Fibroblast of upper back skin (primary cell): ENCODE data around the gene SPINT2.

Source experiments
- DNase-seq: peaks from one replicate; pipeline ENCODE4 v3.0.0-alpha.2; 2013

Gene SPINT2

DNA sequence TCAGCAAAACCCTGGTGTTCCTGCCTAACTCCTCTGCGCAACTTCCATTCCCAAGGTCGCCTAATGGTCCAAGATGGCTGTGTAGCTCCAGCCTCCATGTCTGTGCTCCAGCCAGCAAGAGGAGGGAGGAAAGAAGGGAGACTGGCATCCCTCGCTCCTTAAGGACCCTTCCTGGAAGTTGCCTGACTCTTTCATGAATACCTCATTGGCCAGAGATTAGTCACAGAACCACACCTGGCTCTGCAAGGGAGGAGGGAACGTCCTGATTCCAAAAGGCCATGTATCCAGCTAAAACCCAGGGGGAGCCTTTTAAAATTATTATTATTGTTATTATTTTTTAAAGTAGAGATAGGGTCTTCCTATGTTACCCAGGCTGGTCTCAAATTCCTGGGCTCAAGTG is 60.1 kb downstream of the SPINT2 start:
- no peak for DNase-seq

DNA sequence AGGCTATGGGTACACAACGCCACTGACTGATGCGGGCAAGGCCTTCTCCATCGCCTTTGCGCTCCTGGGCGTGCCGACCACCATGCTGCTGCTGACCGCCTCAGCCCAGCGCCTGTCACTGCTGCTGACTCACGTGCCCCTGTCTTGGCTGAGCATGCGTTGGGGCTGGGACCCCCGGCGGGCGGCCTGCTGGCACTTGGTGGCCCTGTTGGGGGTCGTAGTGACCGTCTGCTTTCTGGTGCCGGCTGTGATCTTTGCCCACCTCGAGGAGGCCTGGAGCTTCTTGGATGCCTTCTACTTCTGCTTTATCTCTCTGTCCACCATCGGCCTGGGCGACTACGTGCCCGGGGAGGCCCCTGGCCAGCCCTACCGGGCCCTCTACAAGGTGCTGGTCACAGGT is 62.2 kb downstream of the SPINT2 start:
- no peak for DNase-seq

DNA sequence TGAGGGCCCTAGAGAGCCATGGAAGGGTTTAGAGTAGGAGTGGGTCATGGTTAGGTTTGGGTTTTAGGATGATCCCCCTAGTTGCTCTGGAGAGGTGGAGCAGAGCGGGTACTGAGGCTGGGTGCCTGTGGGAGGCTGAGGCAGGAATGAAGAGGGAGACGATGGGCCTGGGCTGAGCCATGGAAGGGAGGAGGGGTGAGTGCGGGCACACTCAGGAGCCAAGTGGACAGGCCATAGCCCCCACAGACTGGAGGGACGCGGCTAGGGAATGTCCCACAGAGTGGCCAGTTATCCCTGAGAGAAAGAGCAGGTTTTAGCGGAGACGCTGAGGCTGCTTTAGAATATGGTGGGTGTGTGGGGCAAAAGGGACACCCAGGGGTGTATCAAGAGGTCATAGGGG is 65.3 kb downstream of the SPINT2 start:
- DNase-seq: no peak

GRCh38 chr19:38331728-38332127 is 67.4 kb downstream of the SPINT2 start:
- no peak for DNase-seq

DNA sequence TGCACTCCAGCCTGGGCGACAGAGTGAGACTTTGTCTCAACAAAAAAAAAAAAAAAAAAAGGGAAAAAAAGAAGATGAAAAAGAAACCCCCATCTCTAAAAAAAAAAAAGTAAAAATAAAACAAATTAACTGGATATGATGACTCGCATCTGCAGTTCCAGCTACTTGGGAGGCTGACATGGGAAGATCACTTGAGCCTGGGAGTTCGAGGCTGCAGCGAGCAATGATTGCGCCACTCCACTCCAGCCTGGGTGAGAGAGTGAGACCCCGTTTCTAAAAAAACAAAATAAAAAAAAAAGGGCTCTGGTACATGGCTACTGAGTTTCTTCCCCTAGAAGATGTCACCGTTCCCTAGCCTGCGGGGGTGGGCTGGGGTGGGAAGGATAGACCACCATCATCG is 68.9 kb downstream of the SPINT2 start:
- DNase-seq: no peak

GRCh38 chr19:38335949-38336637 is 71.7 kb downstream of the SPINT2 start:
- DNase-seq: peak; percentile 94

DNA sequence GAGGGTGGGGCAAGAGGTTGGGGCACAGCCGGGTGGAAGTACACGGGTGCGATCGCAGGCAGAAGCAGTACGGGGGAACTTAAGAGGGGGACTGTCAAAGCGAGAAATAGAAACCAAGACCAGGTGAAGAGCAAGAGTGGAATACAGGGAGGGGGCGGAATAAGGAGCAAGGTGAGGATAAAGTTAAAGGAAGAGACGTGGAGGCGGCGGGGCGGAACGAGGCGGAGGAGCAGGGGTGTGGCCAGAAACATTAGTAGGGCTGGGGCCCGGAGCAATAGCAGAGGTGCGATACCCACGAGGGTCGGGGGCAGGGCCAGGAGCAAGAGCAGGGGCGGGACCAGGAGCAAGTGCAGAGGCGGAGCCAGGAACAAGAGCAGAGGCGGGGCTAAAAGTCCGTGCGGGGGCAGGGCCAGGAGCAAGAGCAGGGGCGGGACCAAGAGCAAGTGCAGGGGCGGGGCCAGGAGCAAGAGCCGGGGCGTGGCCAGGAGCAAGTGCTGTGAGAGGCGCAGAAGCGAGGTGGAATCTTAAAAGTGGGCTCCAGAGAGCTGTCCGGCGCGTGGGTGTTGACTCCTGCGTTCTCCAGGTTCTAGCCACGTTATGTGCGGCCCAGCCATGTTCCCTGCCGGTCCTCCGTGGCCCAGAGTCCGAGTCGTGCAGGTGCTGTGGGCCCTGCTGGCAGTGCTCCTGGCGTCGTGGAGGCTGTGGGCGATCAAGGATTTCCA is 72.4 kb downstream of the SPINT2 start:
- peak; percentile 80 for DNase-seq

GRCh38 chr19:38337360-38337653 is 72.9 kb downstream of the SPINT2 start:
- DNase-seq: no peak

GRCh38 chr19:38339011-38339410 is 74.6 kb downstream of the SPINT2 start:
- DNase-seq: peak; percentile 29

GRCh38 chr19:38340927-38341326 is 76.6 kb downstream of the SPINT2 start:
- DNase-seq: no peak
